ENCODE results near the gene GPRASP3. TPM values are rescaled to one million over a fixed set of nuclear protein-coding genes. Genes with fewer than 3 reads are reported as not detected.

The GPRASP3 gene
- total and polyA plus RNA-seq, 2 of the 4 experiments (the other 2 are of a cell fraction), result 2.2 to 8.1 TPM

DNA sequence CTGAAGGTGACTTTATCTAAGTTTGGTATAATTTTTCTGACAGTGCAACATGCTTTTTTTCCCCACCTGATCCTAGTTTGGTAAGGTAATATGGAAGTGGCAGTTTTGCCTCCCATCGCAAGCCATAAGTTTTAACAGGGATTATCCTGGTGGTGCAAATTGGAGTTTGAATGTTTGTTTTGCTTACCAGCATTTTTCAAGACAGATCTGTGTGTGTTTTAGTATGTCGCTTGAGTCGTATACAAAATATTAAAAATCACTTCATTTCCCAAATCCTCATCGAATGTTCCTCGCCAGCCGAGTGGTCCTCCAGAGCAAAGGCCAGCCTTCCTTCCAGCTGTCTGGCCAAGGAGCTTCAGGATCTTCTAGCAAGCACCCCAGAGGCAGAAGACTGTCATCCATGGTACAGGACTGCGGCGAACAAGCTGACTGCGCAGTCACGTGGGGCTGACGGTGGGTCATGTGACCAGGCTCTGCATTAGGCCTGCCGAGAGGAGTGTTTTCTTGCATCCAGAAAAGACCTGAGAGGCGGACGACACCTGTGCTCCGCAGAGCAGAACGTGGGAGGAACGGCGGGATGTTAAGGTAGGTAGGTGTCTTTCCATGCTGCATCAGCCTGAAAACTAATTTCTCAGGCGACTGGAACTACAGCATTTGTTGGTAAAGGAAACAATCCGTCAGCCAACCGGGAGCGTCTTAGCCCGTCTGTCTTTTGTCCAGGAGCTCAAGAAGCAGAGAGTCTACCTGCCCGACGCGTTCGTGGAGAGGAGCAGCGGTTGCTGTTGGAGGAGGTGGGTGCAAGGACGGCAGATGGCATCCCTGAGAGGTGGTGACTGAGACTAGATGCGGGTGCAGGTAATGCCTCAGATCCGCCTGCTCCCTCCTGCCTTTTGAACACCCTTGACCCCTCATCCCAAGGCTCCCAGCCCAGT lies at the start of gene GPRASP3 (continued):
- TF ChIP-seq, protein P1, sequence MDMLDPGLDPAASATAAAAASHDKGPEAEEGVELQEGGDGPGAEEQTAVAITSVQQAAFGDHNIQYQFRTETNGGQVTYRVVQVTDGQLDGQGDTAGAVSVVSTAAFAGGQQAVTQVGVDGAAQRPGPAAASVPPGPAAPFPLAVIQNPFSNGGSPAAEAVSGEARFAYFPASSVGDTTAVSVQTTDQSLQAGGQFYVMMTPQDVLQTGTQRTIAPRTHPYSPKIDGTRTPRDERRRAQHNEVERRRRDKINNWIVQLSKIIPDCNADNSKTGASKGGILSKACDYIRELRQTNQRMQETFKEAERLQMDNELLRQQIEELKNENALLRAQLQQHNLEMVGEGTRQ (IDR thresholded peaks at IDR 0.05; ENCODE audit: low read depth, low read length), result peak; percentile 100

DNA sequence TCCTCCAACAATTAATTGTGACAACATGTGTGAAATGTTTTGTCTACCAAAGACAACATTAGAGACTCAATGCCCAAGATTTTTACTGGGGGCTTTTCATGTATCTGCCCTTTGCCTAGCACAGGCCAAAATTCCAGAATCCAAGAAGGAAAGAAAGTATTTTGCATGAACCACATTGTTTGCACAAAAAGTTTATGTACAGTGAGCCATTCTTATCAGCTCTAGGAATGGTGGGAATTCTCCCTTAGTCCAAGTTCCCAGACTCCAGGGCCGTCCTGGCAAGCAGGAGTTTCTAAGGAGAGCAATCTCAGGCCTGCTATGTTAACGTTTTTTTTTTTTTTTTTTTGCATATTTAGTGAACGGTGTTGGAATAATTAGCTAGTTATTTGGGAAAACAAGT lies 47.7 kb upstream of the GPRASP3 start:
- Histone ChIP-seq H4K20me1 (ENCODE audit: insufficient read depth, low read length) (no peaks in the 10 kb centered on the region), H2AK5ac (ENCODE audit: low read depth, low read length) (no peak overlapping the region), H2BK120ac (ENCODE audit: low read depth, low read length) (no peak overlapping the region), H3K4me2 (ENCODE audit: low read depth, low read length) (no peak overlapping the region), H2BK5ac (ENCODE audit: low read depth, low read length, poor library complexity, severe bottlenecking) (no peak overlapping the region), H4K8ac (ENCODE audit: low read depth in 2 of 2, low read length in 2 of 2) (no peak overlapping the region), H3K23ac (ENCODE audit: low read depth, low read length) (no peak overlapping the region), H3K4me3 (ENCODE audit: insufficient read depth, low read depth, low read length) (no peak overlapping the region), H3K56ac (ENCODE audit: extremely low read depth, insufficient read depth, low read length) (no peak overlapping the region), H3K18ac (ENCODE audit: low read depth, low read length) (no peak overlapping the region), H4K91ac (ENCODE audit: insufficient read depth, low read depth, low read length) (no peak overlapping the region), H3K9me3 (ENCODE audit: control insufficient read depth, insufficient read depth, low read length) (no peaks in the 10 kb centered on the region), H2AK9ac (replicated peaks; ENCODE audit: low read depth, low read length, poor library complexity) (no peak overlapping the region), H3K4ac (ENCODE audit: low read depth, low read length) (no peak overlapping the region), H2BK15ac (ENCODE audit: low read depth, low read length) (no peak overlapping the region), H3K27ac (ENCODE audit: insufficient read depth, low read length) (no peak overlapping the region), H2BK20ac (ENCODE audit: low read depth, low read length) (no peak overlapping the region), H3K36me3 (ENCODE audit: control insufficient read depth, insufficient read depth, low read length) (no peaks in the 10 kb centered on the region), H3K79me1 (ENCODE audit: low read depth in 1 of 2, low read length in 2 of 2) (no peaks in the 10 kb centered on the region), H4K5ac (ENCODE audit: low read depth, low read length) (no peak overlapping the region), H3K9ac (ENCODE audit: low read depth, low read length) (no peak overlapping the region), H2AFZ (replicated peaks; ENCODE audit: low read length, poor library complexity) (no peak overlapping the region), H3K9me1 (ENCODE audit: insufficient read depth, low read length) (no peaks in the 10 kb centered on the region), H3K4me1 (ENCODE audit: control insufficient read depth, insufficient read depth, low read length) (no peaks in the 10 kb centered on the region), H3K27me3 (ENCODE audit: control insufficient read depth, insufficient read depth, low read length) (no peaks in the 10 kb centered on the region), H3K14ac (replicated peaks; ENCODE audit: low read depth, low read length) (no peak overlapping the region)
- POLR2A ChIA-PET (ENCODE audit: unreplicated experiment), result no interaction called here
- in situ Hi-C loops (cut with MboI; ENCODE audit: low sequenced_read_pairs), result no loop called here
- TF ChIP-seq MAFK (IDR thresholded peaks at IDR 0.05; ENCODE audit: low read depth, low read length) (no peak), CEBPB (IDR thresholded peaks at IDR 0.05; ENCODE audit: low read depth, low read length) (no peak), RAD21 (IDR thresholded peaks at IDR 0.05; ENCODE audit: low read length) (no peak), CTCF (conservative IDR thresholded peaks at IDR 0.05; ENCODE audit: low read depth, low read length) (no peak), FOS (IDR thresholded peaks at IDR 0.05; ENCODE audit: low read depth, low read length) (no peak), ELK1 (IDR thresholded peaks at IDR 0.05; ENCODE audit: borderline replicate concordance, low read depth, low read length) (no peak), SMC3 (IDR thresholded peaks at IDR 0.05; ENCODE audit: low read depth, low read length) (no peak)
- ATAC-seq (ENCODE audit: low read depth) (peak; percentile 66), DNase-seq (peak; percentile 60)
- dilution Hi-C loops (cut with HindIII; ENCODE audit: low sequenced_read_pairs, unreplicated experiment), result no loop called here
- BruUV-seq (replicated peaks), result no TSS peak
- no CpG with 5 or more reads among the region's 3 CpGs for WGBS, 2 experiments (ENCODE audit: extremely low coverage in 2 of 2, insufficient read length in 1 of 2)
- CTCF ChIA-PET, result no interaction called here
- intact Hi-C loops (cut with micrococcal nuclease), result no loop called here
